HG03439 (cell line): ENCODE data around the gene GALNT12.

ENCODE experiments used
- ATAC-seq: cut with Tn5 transposase; IDR thresholded peaks from one replicate; pipeline ENCODE4 v1.9.1; 2021; ENCODE audit warnings: mild to moderate bottlenecking, moderate library complexity; ENCODE audit not compliant: unreplicated experiment

The GALNT12 gene

DNA sequence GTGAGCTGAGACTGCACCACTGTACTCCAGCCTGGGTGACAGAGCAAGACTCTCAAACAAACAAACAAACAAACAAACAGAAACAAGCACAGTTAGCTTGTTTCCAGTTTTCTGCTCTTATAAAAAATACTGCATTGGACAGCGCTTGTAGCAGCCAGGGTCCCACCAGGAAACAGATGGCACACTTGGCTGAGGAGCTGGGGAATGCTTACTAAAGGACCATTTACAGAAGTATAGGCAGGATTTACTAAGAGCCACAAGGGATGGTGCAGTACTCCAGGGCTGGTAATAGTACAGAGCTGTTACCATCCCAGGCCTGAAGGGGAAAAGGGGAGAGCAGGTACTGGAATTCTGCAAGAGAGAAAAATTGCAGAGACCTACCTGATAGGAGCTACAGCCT, 5.9 kb upstream of the GALNT12 start:
- ATAC-seq = no peak

DNA sequence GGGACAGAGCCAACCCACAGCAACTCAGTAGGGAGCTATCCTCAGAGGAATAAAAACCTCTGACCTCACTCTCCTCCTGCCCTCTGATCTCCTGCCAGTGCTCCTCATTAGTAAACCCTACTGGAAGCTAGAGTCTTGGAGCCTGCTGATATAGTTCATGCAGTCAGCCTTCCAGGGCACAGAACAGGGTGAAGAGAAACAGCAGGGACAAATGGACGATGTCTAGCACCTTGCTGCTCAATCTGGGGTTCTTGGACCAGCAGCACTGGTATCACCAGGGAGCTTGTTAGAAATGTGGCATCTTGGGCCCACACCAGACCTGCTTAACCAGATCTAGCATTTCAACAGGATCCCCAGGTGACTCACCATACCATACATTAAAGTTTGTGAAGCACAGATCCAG, 5.5 kb upstream of the GALNT12 start:
- no peak for ATAC-seq

DNA sequence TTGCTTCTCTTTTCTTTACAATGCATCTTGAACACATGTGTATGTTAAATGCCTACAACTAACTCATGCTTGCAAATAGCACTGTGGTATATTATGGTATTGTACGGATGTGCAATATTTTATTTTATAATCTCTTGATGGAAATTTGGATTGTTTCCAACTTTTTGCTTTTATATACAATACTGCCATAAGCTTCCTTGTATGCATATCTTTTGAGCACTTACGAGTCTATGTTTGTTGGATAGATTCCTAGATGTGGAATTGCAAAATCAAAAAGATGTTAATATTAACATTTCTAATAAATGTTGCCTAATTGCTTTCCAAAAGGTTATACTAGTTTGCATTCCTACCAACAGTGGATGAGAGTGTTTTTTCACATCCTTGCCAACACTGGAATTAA, 3.4 kb upstream of the GALNT12 start:
- ATAC-seq = no peak

DNA sequence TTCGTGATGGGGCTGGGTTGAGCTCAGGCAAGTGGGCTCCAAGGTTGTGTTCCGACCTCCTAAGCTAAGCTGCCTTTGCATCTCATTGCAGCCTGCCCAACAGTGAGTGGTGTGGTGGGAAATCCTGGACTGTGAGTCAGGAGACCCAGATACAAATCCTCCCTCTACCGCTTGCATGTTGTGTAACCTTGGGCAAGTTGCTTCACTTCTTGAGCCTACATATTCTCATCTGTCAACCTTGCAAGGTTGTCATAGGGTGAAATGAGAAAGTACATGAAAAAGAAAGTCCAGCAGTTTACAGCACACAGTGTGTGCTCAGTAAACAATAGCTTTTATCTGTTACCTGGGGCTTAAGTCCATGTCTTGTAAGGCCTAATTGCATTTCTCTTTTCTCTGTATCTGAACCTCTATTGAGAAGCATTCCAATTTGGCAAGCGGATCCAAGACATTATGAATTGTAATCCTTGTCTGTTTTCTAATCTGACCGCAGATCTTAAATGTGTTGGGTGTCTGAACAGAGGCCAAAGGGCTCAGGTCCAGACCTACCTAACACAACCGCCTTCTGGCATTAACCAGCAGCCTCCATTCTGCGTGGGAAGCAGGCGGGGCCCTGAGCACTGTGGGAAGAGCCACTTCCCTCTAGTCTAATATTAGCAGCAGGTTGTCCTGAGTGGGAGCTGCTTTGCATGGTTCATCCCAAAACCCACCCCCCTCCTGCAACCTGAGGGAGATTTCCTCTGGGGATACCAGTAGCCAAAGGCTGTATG, 1.8 kb upstream of the GALNT12 start:
- ATAC-seq = no peak

DNA sequence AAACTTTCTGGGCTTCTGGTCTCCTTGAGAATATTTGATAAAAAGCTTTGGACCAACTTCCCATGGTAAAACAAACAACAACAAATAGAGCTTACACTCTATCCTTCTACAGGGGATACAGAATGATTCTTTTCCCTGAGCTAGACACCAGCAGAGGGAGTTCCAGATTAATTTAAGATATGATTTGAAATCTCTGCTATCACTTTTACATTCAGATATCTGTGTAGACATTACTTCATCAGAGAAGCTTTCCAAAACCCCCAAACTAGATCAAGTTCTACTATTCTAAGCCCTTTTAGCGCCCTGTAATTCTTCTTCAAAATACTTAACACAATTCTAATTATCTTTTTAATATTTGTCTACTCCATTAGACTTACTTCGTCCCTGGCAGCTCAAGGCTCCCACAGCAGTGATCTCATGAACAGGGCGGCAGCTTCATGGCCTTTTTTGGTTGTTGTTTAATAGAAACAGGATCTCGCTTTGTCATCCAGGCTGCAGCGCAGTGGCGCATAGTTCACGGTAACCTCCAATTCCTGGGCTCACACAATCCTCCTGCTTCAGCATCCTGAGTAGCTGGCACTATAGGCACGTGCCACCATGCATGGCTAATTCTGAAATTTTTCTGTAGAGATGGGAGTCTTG, 955 bp upstream of the GALNT12 start:
- no peak for ATAC-seq

DNA sequence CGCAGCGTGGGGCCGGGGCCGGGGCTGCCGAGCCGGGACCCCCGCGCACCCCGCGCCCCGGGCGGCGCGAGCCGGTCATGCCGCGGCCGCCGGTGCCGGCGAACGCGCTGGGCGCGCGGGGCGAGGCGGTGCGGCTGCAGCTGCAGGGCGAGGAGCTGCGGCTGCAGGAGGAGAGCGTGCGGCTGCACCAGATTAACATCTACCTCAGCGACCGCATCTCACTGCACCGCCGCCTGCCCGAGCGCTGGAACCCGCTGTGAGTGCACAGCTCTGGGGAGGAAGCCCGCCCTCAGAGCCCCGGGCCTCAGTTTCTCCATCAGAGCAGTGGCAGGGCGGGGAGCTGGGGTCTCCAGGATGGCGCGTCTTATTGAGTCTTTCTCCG, 335 bp downstream of the GALNT12 start:
- no peak for ATAC-seq

DNA sequence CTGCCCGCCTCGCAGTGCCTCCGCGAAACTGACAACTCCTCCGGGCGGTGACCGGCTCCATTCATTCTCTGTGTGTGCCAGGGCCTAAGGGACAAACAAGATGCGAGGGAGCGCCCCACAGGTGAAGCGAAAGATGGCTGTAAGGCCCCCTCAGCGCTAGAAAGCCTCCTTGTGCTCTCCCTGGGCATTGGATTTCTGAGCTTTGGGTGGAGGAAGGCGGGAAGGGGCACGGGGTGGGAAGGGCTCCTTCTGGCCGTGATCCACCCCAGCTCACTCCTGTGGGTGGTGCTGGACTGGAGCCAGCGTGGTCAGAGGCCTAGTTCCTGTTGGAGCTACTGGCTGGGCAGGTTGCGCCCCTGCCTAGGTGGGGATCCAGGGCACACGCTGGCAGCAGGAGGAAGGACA, 943 bp downstream of the GALNT12 start:
- ATAC-seq = no peak

DNA sequence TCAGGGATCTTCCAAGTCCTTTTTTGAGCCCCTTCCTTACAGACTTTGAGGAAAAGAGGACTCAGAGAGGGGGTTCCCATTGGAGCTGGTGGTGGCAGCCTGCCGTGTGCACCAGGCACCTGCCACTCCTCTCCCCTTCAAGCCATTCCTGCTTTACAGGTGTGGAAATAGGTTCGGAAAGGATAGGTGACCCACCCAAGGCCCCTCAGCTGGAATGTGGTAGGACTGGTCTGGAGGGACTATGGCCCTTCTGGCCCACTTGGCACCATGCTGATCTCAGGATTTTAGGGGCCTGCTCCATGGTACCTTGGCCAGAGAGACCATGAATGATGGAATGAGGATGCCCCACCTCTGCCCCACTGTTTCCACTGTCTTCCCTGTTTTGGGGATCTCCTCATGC, 1.4 kb downstream of the GALNT12 start:
- ATAC-seq = no peak

DNA sequence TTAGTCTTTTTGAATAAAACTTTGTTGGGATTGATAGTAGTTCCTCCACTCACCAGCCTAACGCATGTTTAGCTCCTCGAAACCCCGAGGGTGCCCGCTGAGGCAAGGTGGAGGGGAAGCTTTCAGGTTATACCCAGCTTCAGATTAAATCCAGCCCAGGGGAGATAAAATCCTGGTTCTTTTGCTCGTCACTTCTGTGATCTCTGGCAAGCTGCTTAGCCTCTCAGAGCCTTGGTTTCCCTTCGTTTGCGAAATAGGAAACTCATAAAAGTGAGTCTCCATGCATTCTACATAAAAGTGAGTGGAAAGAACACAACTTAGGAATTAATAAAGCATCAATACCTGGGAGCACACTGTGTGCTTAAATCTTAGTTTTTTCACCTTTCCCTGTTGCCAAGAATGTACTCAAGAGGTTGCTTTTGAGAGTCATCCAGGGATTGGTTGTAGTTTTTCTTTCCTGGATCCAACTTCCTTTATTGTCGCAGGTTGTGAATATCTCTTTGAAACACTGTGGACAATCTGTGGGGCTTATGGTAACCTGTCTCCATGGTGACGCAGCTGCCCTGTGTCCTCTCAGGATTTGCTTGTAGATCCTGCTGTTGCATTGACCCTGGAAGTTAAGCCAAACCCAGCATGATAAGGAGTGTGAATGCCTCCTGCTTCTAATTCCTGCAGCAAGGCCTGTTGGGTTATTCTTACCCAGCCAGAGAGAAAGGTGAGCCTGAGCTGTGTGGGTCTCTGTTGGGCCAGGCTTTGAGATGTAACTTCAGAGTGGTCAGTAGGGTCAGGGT, 2.0 kb downstream of the GALNT12 start:
- no peak for ATAC-seq

DNA sequence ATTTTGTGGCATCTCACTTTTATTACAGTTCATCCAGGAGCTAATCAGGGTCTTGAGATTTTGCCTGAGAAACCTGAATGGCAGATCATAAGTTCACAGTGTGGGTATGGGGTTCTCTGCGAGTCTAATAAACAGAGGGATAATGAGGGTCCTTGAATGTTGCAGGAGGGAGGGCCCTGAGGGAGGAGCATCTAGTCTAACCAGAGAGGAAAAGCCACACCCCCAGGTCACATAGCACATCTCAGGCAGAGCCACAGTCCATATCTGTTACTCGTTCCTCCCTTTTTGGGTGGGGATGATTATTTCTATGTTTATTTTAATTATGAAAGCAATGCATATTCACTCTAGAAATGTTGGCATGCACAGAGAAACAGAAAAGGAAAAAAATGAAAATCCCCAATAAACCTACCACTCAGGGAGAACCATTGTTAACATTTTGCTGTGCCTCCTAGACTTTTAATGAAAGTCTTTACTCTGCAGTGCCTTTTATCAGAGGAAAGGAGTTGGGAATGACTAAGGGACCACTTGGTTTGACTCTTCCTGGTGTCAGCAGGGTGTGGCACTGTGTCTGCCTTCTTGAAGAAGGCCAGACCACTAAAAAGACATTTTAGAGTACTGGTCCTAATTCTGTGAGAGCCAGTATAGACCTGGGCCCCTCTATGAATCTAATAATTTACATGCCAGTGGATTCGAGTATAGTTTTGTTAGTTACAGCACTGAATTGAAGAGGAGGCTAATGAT, 2.8 kb downstream of the GALNT12 start:
- ATAC-seq = no peak

DNA sequence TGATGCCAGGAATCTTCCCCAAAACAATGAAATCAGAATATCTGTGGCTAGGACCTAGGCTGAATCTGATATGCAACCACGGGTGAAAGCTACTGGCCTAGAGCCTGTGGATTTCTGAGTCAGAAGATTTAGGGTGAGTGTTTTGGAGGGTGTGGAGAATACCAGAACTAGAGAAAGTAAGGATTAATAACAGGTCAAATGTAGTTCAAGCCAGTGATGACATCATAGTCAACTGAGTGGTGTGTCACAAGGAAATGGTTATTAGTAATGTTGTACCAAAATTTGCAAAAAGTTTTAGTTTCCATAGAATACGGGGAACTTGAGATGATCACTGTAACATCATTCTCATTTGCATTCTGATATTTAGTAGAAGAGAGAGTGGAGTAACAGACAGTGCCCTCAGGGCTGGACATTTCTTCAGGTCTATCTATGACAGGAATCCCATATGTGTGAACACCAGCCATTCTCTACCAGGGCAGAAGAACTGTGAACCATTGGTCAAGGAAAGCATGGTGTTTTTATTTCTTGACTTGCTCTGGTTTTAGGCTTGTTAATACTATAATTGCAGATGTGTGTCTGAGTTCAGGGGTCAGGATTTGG, 3.7 kb downstream of the GALNT12 start:
- ATAC-seq = no peak

DNA sequence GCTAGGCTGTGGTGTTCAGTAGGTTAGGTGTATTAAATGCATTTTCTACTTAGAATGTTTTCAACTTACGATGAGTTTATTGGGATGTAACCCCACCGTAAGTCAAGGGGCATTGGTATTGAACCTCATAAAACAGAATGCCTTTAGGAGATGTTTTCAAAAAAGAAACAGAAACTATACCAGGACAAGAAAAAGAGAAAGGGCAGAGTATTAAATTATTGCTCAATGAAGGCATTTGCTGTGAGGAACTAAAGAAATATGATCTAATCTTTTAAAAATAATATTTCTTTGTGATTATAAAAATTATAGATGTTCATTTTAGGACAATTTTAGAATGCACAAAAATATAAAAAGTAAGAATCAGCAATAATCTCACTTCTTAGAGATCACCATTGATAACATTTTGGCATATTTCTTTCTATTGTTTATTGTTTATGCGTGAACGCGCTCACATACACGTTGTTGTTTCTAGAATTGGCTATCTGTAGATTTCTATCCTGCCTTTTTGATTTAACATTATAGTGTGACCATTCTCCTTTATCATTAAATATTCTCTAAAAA, 8.0 kb downstream of the GALNT12 start:
- ATAC-seq = no peak

DNA sequence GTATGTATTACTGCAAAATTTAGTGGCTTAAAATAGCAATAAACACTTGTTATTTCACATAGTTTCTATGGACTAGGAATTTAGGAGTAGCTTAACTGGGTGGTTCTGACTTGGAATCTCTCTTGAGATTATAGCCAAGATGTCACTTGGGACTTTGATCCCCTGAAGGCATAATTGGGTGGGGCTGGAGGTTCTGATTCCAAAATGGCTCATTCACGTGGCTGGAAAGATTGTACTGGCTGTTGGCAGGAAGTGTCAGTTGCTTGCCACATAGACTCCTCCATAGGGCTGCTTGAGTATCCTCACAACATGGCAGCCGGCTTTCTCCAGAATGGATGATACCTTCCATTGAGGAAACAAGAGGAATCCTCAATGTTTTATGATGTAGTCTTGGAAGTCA, 11.3 kb downstream of the GALNT12 start:
- no peak for ATAC-seq

DNA sequence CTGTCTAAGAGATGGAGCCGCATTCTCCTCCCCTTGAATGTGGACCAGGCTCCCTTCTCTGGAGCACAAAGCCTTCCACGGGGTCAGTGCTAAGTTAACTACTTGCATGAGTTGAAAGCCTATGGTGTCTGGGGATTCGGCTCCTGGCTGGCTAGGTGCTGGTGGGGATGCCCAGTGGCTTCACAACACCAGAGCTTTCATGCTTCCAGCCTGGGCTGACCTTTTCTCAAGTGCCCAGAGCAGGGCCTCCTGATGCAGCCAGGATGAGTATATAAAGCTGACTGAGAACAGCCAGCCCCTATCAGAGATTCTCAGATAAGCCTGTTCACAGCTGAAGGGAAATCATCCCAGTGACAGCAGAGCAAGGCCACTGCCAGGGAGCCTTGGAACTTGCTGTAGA, 11.8 kb downstream of the GALNT12 start:
- no peak for ATAC-seq

DNA sequence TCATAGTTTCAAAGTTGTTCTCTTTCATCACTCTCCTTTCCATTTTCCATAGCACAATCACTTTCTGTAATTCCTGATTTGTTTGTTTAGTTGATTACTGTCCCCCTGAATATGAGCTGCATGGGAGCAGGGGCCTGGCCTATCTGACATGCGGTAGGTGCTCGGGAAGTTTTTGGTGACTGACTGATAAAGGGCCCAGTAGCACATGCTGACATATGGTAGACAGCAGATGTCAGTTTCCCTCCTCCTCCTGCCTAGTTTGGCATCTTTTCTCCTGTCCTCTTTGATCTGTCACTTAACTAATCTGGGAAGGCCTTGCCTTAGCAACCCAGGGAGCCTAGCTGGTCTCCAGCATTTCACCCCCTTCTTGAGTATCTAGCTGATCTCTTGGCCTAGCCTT, 14.4 kb downstream of the GALNT12 start:
- no peak for ATAC-seq

DNA sequence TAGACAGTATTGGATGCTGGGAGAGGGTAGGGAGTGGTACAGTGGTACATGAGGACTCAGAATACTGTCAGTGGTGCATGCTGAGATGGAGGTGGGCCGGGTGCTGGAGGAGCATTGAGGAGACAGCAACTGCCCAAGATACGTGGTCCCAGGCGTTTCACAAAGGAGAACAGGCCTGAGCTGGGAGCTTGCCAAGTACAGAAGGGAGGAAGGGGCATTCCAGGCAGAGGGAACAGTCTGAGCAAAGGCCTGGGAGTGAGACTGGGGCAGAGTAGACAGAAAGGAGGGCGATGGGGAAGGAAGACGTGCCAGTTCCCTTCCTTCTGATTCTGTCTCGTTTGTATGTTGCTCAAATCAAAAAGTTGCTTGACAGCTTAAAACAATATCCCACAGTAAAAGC, 15.2 kb downstream of the GALNT12 start:
- ATAC-seq = no peak

DNA sequence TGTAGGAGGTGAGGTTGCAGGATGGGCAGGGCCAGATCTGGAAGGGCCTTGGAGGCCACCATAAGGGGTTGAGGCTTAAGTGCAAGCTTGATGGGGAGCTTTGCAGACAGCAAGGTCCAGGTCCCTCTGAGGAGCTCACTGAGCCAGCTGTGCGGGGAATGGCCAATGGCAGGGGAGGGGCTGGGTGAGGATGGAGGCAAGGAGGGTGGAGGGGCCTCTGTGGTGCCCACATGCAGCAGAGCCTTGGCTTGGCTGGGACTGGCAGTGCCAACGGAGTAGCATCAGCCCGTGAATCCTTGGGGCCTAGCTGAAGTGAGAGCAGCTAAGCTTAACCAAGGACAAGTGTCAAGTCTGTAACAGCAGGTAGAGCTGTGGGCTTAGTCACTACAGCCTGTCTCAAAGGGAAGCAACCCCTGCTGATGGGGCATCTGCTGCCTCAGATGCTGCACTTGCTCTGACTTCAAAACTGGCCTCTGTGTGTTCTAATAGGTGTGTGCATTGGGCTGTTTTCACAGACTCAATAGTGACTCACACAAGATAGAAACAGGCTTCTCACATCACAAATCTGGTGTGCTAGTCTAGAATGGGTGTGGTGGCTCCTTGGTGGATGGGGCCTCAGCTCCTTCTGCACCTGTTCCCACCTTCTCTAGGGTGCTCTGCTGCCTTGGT, 16.3 kb downstream of the GALNT12 start:
- no peak for ATAC-seq

DNA sequence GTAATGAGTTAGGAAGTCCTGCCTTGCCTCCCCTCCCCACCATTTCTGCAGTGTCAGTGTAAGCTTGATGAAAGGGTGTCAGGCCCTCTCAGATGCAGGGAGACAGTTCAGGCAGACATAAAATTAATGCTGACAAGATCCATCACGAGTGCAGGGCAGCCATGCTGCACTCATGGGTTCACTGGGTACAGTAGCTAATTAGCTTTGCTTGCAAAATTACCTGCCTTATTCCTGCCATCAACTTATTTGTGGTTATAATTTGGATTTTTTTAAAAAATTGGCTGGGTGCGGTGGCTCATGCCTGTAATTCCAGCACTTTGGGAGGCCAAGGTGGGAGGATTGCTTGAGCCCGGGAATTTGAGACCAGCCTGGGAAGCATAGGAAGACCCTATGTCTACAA, 17.9 kb downstream of the GALNT12 start:
- ATAC-seq = no peak

DNA sequence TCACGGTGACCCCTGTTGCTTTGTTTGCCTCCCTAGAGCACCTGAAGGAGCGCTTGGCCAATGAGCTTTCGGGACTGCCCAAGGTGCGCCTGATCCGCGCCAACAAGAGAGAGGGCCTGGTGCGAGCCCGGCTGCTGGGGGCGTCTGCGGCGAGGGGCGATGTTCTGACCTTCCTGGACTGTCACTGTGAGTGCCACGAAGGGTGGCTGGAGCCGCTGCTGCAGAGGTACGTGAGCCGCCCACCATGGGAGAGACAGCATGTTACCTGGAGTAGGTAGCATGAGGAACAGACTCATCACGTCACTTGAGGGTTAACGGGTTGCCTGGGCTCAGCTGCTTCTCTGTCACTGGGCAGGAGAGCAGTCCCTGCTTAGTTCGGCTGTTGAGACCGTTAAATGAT, 19.2 kb downstream of the GALNT12 start:
- no peak for ATAC-seq

DNA sequence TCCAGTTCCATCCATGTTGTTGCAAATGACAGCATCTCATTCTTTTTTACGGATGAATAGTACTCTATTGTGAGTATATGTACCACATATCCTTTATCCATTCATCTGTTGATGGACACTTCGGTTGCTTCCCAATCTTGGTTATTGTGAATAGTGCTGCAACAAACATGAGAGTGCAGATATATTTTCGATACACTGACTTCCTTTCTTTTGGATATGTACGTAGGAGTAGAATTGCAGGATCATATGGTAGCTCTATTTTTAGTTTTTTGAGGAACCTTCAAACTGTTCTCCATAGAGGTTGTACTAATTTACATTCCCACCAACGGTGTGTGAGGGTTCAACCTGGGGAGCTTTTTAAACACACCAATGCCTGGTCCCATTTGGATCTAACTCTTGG, 22.3 kb downstream of the GALNT12 start:
- no peak for ATAC-seq
